ENCODE data around the gene RTL1. TPM values are rescaled to one million over a fixed set of nuclear protein-coding genes. Genes with fewer than 3 reads are reported as not detected.

Gene RTL1
- total RNA-seq (2014; rRNA removed) (not detected in 2 replicates), Bru-seq, nascent RNA (percentile 10 among the genes with signal in this experiment), BruChase-seq, experiment 1, labeled RNA remaining after a 6-hour chase (percentile 11 among the genes with signal in this experiment), BruChase-seq, experiment 2, labeled RNA remaining after a 2-hour chase (percentile 9 among the genes with signal in this experiment)
- long read RNA-seq, result 0 reads

- peaks cover under 1% of the 10 kb centered on the region; the same call in 1 of the 2 replicates for H3K27me3 ChIP-seq (ENCODE audit: low read length)
- H3K4me1 ChIP-seq (ENCODE audit: insufficient read depth, low read length), result peaks cover 8% of the 10 kb centered on the region
- H3F3A ChIP-seq (ENCODE audit: low read length, unreplicated experiment), result no peaks in the 10 kb centered on the region
- no TSS peak for BruUV-seq (replicated peaks)
- ChIA-PET POLR2A (ENCODE audit: unreplicated experiment) (no interaction called here), CTCF (no interaction called here)
- ATAC-seq (no peak), DNase-seq (no peak)
- H3K27ac ChIP-seq (ENCODE audit: low read length), result no peak within 1 kb of the TSS
- no peak within 1 kb of the TSS; the same call in 1 of the 2 replicates for H2AFZ ChIP-seq (ENCODE audit: low read length)
- no peak within 1 kb of the TSS for H3K9ac ChIP-seq (ENCODE audit: low read length)
- H3K79me2 ChIP-seq (ENCODE audit: low read length), result no peaks in the 10 kb centered on the region
- no peaks in the 10 kb centered on the region for H3K9me3 ChIP-seq (ENCODE audit: low read length)
- intact Hi-C loops (cut with micrococcal nuclease), result loop anchor here (2.0 to 10.0 kb wide), 3 partner anchors 154 to 761 kb away; no protein-coding TSS in a partner anchor
- H4K20me1 ChIP-seq (ENCODE audit: low read length), result no peaks in the 10 kb centered on the region
- H3K36me3 ChIP-seq (ENCODE audit: low read depth, low read length), result no peaks in the 10 kb centered on the region
- no peak within 1 kb of the TSS for H3K4me2 ChIP-seq (ENCODE audit: low read length)
- no peak within 1 kb of the TSS for H3K4me3 ChIP-seq (ENCODE audit: low read length)
- TF ChIP-seq EZH2 (IDR thresholded peaks at IDR 0.05; ENCODE audit: low read length, unreplicated experiment) (no peak), EZH2phosphoT487 (IDR thresholded peaks at IDR 0.05; ENCODE audit: borderline replicate concordance, low read length) (no peak), CTCF (conservative IDR thresholded peaks at IDR 0.05; ENCODE audit: low read depth, low read length) (no peak)
- H3K9me2 ChIP-seq (replicated peaks; ENCODE audit: low read length), result no peaks in the 10 kb centered on the region
These were observed at the start of gene RTL1 for GRCh38 chr14:100903672-100904185. RTL1 (minus strand) TSS chr14:100903722; CDS start chr14:100884788, 18,934 bp downstream.

- ATAC-seq (peak; percentile 53; the same call in 1 of the 2 replicates), DNase-seq (no peak)
- no peaks in the 10 kb centered on the region for H3K79me2 ChIP-seq (ENCODE audit: low read length)
- no TSS peak for BruUV-seq (replicated peaks)
- no peak for TF ChIP-seq CTCF (conservative IDR thresholded peaks at IDR 0.05; ENCODE audit: low read depth, low read length)
- TF ChIP-seq EZH2 (IDR thresholded peaks at IDR 0.05; ENCODE audit: low read length, unreplicated experiment), result no peak
- no peak for TF ChIP-seq EZH2phosphoT487 (IDR thresholded peaks at IDR 0.05; ENCODE audit: borderline replicate concordance, low read length)
- H3K4me3 ChIP-seq (ENCODE audit: low read length), result no peak overlapping the region
- intact Hi-C loops (cut with micrococcal nuclease), result no loop called here
- H3K9me2 ChIP-seq (replicated peaks; ENCODE audit: low read length), result no peaks in the 10 kb centered on the region
- no peak overlapping the region for H3K9ac ChIP-seq (ENCODE audit: low read length)
- POLR2A ChIA-PET (ENCODE audit: unreplicated experiment), result no interaction called here
- H3K27ac ChIP-seq (ENCODE audit: low read length), result no peak overlapping the region
- no peaks in the 10 kb centered on the region for H3K36me3 ChIP-seq (ENCODE audit: low read depth, low read length)
- no peaks in the 10 kb centered on the region for H3K27me3 ChIP-seq (ENCODE audit: low read length)
- no peaks in the 10 kb centered on the region for H3F3A ChIP-seq (ENCODE audit: low read length, unreplicated experiment)
- no peak overlapping the region for H3K4me2 ChIP-seq (ENCODE audit: low read length)
- H3K9me3 ChIP-seq (ENCODE audit: low read length), result no peaks in the 10 kb centered on the region
- no peaks in the 10 kb centered on the region for H4K20me1 ChIP-seq (ENCODE audit: low read length)
- H2AFZ ChIP-seq (ENCODE audit: low read length), result no peak overlapping the region
- CTCF ChIA-PET, result no interaction called here
- 0 out of 2 replicates have a peak, but pooled peaks cover 4% of the 10 kb centered on the region for H3K4me1 ChIP-seq (ENCODE audit: insufficient read depth, low read length)
These were observed 46.5 kb upstream of the RTL1 start for GRCh38 chr14:100950024-100950423.

- DNase-seq (no peak), ATAC-seq (no peak)
- intact Hi-C loops (cut with micrococcal nuclease), result loop anchor here (5.0 kb wide), 1 partner anchor 33 kb away; no protein-coding TSS in a partner anchor
- H3K79me2 ChIP-seq (ENCODE audit: low read length), result no peaks in the 10 kb centered on the region
- no peak overlapping the region for H3K9ac ChIP-seq (ENCODE audit: low read length)
- H3K4me1 ChIP-seq (ENCODE audit: insufficient read depth, low read length), result no peaks in the 10 kb centered on the region
- ChIA-PET CTCF (no interaction called here), POLR2A (ENCODE audit: unreplicated experiment) (no interaction called here)
- H3K4me3 ChIP-seq (ENCODE audit: low read length), result no peak overlapping the region
- H3K9me2 ChIP-seq (replicated peaks; ENCODE audit: low read length), result no peaks in the 10 kb centered on the region
- H3K27me3 ChIP-seq (ENCODE audit: low read length), result no peaks in the 10 kb centered on the region
- BruUV-seq (replicated peaks), result no TSS peak
- H3K9me3 ChIP-seq (ENCODE audit: low read length), result no peaks in the 10 kb centered on the region
- H2AFZ ChIP-seq (ENCODE audit: low read length), result no peak overlapping the region
- no peak overlapping the region for H3K4me2 ChIP-seq (ENCODE audit: low read length)
- no peaks in the 10 kb centered on the region for H3K36me3 ChIP-seq (ENCODE audit: low read depth, low read length)
- H4K20me1 ChIP-seq (ENCODE audit: low read length), result no peaks in the 10 kb centered on the region
- H3F3A ChIP-seq (ENCODE audit: low read length, unreplicated experiment), result no peaks in the 10 kb centered on the region
- H3K27ac ChIP-seq (ENCODE audit: low read length), result no peak overlapping the region
- no peak for TF ChIP-seq CTCF (conservative IDR thresholded peaks at IDR 0.05; ENCODE audit: low read depth, low read length)
- no peak for TF ChIP-seq EZH2 (IDR thresholded peaks at IDR 0.05; ENCODE audit: low read length, unreplicated experiment)
- no peak for TF ChIP-seq EZH2phosphoT487 (IDR thresholded peaks at IDR 0.05; ENCODE audit: borderline replicate concordance, low read length)
These were observed 40.5 kb upstream of the RTL1 start for GRCh38 chr14:100944052-100944451.

Measured in PC-3 (cell line).